Lung (tissue), 12 donors: ENCODE results near the gene ZBP1. TPM values are rescaled to one million over a fixed set of nuclear protein-coding genes. Genes with fewer than 3 reads are reported as not detected.

Experiments used
- ATAC-seq: fragments of 200-7000 bp; cut with Tn5 transposase; one replicate; pipeline ENCODE4 v1.9.1; 2020; ENCODE audit warnings: moderate number of reproducible peaks; ENCODE audit not compliant: insufficient read depth, low FRiP score
- DNase-seq, 3 donors: peaks; one replicate each; pipeline ENCODE4 v3.0.0-alpha.2; 2013 to 2017
- H3K27ac ChIP-seq, 2 donors: one replicate each; pipeline ENCODE4 v1.5.1; 2013; ENCODE audit warnings: mild to moderate bottlenecking in 2 of 2, moderate library complexity in 2 of 2, control low read depth in 1 of 2, inconsistent platforms in 1 of 2, low read depth in 1 of 2, low read length in 1 of 2
- H3K27me3 ChIP-seq, 3 donors: one replicate each; pipeline ENCODE4 v1.5.1; 2013; ENCODE audit warnings: low read length in 2 of 3; ENCODE audit not compliant: control insufficient read depth in 3 of 3, insufficient read depth in 3 of 3
- H3K36me3 ChIP-seq, 4 donors: one replicate each; pipeline ENCODE4 v1.5.1; 2013; ENCODE audit warnings: low read length in 4 of 4, mild to moderate bottlenecking in 1 of 4, moderate library complexity in 1 of 4; ENCODE audit not compliant: control insufficient read depth in 4 of 4, insufficient read depth in 4 of 4
- H3K4me1 ChIP-seq, 5 donors: one replicate each; pipeline ENCODE4 v1.5.1; 2013; ENCODE audit warnings: low read length in 5 of 5, mild to moderate bottlenecking in 2 of 5, moderate library complexity in 1 of 5; ENCODE audit not compliant: control insufficient read depth in 5 of 5, insufficient read depth in 5 of 5
- H3K4me3 ChIP-seq: one replicate; pipeline ENCODE4 v1.5.1; 2013; ENCODE audit warnings: mild to moderate bottlenecking, control low read depth, moderate library complexity
- H3K9ac ChIP-seq, 2 donors: one replicate each; pipeline ENCODE4 v1.5.1; 2013; ENCODE audit warnings: low read length in 2 of 2, control low read depth in 1 of 2; ENCODE audit not compliant: insufficient read depth in 1 of 2
- H3K9me3 ChIP-seq, 4 donors: one replicate each; pipeline ENCODE4 v1.5.1; 2013; ENCODE audit warnings: low read length in 3 of 4, mild to moderate bottlenecking in 1 of 4, moderate library complexity in 1 of 4; ENCODE audit not compliant: control insufficient read depth in 4 of 4, insufficient read depth in 3 of 4
- WGBS, 2 donors: extraction: QIAGEN DNeasy Blood & Tissue Kit; methylation state at CpG; one replicate each; pipeline ENCODE4 v1.1.7; 2013; 5-methylcytosine and 5-hydroxymethylcytosine counted together
- polyA plus RNA-seq, 2 donors: library from polyadenylated mRNA; stranded (reverse); fragments of 200-250 nt; gene quantifications; one replicate each; pipeline ENCODE4 v1.2.1, GENCODE V29; 2013
- total RNA-seq, 2 donors: library from RNA; depleted of rRNA in 1 of 2; stranded (reverse); fragments of >200 nt in 1 of 2; gene quantifications; one replicate each; pipeline ENCODE4 v1.2.1, GENCODE V29; 2014 to 2021
- TF ChIP-seq, protein P1 (sequence below): IDR thresholded peaks from 2 replicates; pipeline ENCODE4 v1.5.1; 2012; ENCODE audit warnings: mild to moderate bottlenecking; ENCODE audit errors: control extremely low read depth, extremely low read depth
- donor health status: control.
- donor health status: control.
- donor health status: Bipolar disorder and iron deficiency.
- donor health status: healthy.
- donor health status: DM: yes; HTN: yes; CAD: no.

The ZBP1 gene
- total and polyA plus RNA-seq, 4 donors: 1.3 to 5.3 (median 2.5) TPM

DNA sequence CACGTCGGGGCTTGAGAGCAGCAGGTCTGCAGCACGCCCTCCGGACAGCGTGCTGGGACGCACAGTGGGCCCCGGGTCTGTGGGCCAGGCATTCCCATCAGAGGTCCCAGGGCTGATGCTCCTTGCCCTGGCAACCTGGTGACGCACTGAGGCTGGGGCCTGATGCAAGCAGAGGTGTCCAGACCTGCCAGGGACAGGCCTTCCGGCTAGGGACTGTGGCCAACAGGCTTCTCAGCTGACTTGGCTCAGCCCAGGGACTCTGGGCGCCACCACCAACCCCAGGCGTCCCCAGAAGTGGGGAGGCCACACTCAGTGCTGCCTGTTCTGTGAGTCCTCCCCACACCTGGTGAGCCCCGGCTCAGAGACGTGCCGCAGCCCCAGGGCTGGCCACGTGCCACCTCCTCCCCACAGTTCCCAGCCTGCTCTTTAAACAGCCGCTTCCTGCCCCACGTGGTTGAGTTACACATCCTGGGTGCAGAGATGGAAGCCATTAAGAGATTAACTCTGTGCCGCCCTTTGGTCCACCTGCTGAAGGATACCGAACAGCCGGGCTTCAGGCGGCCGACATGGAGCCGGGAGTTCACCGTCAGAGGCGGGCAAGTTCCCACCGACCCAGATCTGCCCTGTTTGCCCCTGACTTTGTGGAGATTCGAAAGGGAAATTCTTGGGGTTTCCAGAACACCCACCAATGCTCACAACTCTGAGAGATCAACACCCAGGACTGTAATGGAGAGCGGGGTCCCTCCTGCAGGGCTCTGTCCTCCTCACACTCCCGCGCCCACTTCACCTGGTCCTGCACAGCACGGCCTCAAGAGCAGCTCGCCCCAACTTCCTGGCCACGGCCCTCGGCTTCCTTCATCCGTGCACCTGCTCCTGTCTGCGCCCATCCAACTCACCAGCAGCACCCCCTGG lies 37.6 kb upstream of the ZBP1 start:
- TF ChIP-seq, protein P1, sequence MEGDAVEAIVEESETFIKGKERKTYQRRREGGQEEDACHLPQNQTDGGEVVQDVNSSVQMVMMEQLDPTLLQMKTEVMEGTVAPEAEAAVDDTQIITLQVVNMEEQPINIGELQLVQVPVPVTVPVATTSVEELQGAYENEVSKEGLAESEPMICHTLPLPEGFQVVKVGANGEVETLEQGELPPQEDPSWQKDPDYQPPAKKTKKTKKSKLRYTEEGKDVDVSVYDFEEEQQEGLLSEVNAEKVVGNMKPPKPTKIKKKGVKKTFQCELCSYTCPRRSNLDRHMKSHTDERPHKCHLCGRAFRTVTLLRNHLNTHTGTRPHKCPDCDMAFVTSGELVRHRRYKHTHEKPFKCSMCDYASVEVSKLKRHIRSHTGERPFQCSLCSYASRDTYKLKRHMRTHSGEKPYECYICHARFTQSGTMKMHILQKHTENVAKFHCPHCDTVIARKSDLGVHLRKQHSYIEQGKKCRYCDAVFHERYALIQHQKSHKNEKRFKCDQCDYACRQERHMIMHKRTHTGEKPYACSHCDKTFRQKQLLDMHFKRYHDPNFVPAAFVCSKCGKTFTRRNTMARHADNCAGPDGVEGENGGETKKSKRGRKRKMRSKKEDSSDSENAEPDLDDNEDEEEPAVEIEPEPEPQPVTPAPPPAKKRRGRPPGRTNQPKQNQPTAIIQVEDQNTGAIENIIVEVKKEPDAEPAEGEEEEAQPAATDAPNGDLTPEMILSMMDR: no peak
- DNase-seq (no peak), ATAC-seq (peak; percentile 36)
- WGBS, 2 donors: 74 to 77% methylated on average over 35 to 36 of the region's 36 CpGs
- peaks cover 3 to 30% (median 16%) of the 10 kb centered on the region in 4 donors for H3K36me3 ChIP-seq
- no peak overlapping the region for H3K9ac ChIP-seq
- no peak overlapping the region for H3K4me3 ChIP-seq
- H3K9me3 ChIP-seq: no peaks in the 10 kb centered on the region
- H3K4me1 ChIP-seq: peaks cover 0 to 17% (median 2%) of the 10 kb centered on the region in 5 donors
- H3K27ac ChIP-seq: no peak overlapping the region
- H3K27me3 ChIP-seq: no peaks in the 10 kb centered on the region

GRCh38 chr20:57656821-57657534 lies 36.8 kb upstream of the ZBP1 start:
- TF ChIP-seq, protein P1: no peak
- no peak overlapping the region for H3K4me3 ChIP-seq
- peaks cover 0 to 16% (median 1%) of the 10 kb centered on the region in 5 donors for H3K4me1 ChIP-seq
- no peaks in the 10 kb centered on the region for H3K27me3 ChIP-seq
- no peaks in the 10 kb centered on the region for H3K9me3 ChIP-seq
- ATAC-seq (no peak), DNase-seq (peak in 1 of 3 donors; percentile 9)
- H3K27ac ChIP-seq: no peak overlapping the region
- peaks cover 3 to 38% (median 16%) of the 10 kb centered on the region in 4 donors for H3K36me3 ChIP-seq
- no peak overlapping the region for H3K9ac ChIP-seq
- WGBS, 2 donors: 94 to 95% methylated on average over 20 of the region's 20 CpGs

DNA sequence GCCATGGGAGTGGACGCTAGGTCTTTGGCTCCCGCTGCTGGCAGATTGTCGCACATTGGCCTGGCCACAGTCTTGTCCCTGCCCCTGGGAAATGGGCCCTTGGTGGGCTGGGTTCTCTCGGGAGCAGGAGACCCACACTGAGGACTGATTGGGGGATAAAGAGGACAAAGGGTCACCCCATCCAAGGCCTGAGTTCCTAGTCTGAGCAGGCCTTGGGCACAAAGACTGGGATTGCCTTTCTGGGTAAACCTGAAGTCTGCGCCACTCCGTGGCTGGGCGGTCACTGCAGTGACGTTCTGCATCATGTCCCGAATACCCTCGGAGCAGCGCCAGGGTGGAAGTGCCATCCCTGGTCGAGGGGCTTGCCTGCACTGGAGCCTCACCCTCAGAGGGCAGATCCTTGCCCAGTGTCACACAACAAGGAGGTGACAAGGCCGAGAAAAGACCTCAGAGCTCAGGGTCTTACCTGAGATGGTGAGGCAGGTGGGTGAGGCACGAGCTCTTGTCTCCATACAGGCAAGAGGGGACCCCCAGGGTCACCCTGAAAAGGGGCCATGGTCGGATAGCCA lies 36.1 kb upstream of the ZBP1 start:
- DNase-seq (no peak), ATAC-seq (no peak)
- no peaks in the 10 kb centered on the region for H3K27me3 ChIP-seq
- TF ChIP-seq, protein P1: no peak
- peaks cover 3 to 40% (median 16%) of the 10 kb centered on the region in 4 donors for H3K36me3 ChIP-seq
- 94 to 95% methylated on average over 15 of the region's 15 CpGs for WGBS, 2 donors
- peaks cover 0 to 19% (median 4%) of the 10 kb centered on the region in 5 donors for H3K4me1 ChIP-seq
- H3K9me3 ChIP-seq: no peaks in the 10 kb centered on the region
- no peak overlapping the region for H3K27ac ChIP-seq
- no peak overlapping the region for H3K4me3 ChIP-seq
- H3K9ac ChIP-seq: no peak overlapping the region
